GM12892 (cell line): Measurements from ENCODE around the gene ZBTB40.

Experiments used
- POLR2A ChIP-seq: IDR thresholded peaks from 2 replicates; pipeline ENCODE4 v1.6.1; 2011; ENCODE audit warnings: low read depth, low read length, control low read depth
- POLR2AphosphoS5 ChIP-seq: IDR thresholded peaks from 2 replicates; pipeline ENCODE4 v1.6.1; 2011; ENCODE audit warnings: low read depth, low read length, control low read depth
- TAF1 ChIP-seq: IDR thresholded peaks from 2 replicates; pipeline ENCODE4 v1.6.1; 2011; ENCODE audit warnings: low read depth, mild to moderate bottlenecking, control low read depth, low read length, borderline replicate concordance

- TF ChIP-seq POLR2A: no peak
- TF ChIP-seq TAF1: no peak
- no peak for TF ChIP-seq POLR2AphosphoS5
These were observed 95.7 kb downstream of the ZBTB40 start for GRCh38 chr1:22547186-22547817.
